Activated naive CD8-positive, alpha-beta T cell treated with anti-CD3 and anti-CD28 coated beads, Interleukin-2, amount 10 ng/mL, durations not matched to agents 7 days and 5 days (primary cell): ENCODE data around the gene ST6GALNAC1. TPM values are rescaled to one million over a fixed set of nuclear protein-coding genes. Genes with fewer than 3 reads are reported as not detected.

ENCODE experiments used
- ATAC-seq: fragments of 150-1000 bp; cut with Tn5 transposase; one replicate; pipeline ENCODE4 v1.10.0; 2021; ENCODE audit warnings: low read depth, moderate library complexity
- POLR2A ChIA-PET: fragments of 350-600 bp; sonication (Branson Sonifier 250); formaldehyde crosslinking; loops from one replicate; lab custom pipeline; 2021; ENCODE audit warnings: antibody characterized with exemption; lab: Charles Lee
- DNase-seq: peaks from one replicate; pipeline ENCODE4 v3.0.0; 2021
- H3K27ac Mint-ChIP-seq: one replicate; pipeline ENCODE4 v1.8.0; 2022; ENCODE audit warnings: mild to moderate bottlenecking, mixed read lengths
- H3K27me3 Mint-ChIP-seq: one replicate; pipeline ENCODE4 v1.8.0; 2022; ENCODE audit warnings: mild to moderate bottlenecking, moderate library complexity, mixed read lengths
- H3K36me3 Mint-ChIP-seq: one replicate; pipeline ENCODE4 v1.8.0; 2021; ENCODE audit warnings: mild to moderate bottlenecking, mixed read lengths
- H3K4me1 Mint-ChIP-seq: one replicate; pipeline ENCODE4 v1.8.0; 2021; ENCODE audit warnings: mixed read lengths
- H3K4me3 Mint-ChIP-seq: one replicate; pipeline ENCODE4 v1.8.0; 2022; ENCODE audit warnings: mild to moderate bottlenecking, moderate library complexity, mixed read lengths
- H3K9me3 Mint-ChIP-seq: one replicate; pipeline ENCODE4 v1.8.0; 2021; ENCODE audit warnings: mixed read lengths
- total RNA-seq, 2 experiments: library from RNA; stranded (reverse); gene quantifications; one replicate each; pipeline ENCODE4 v1.2.3, GENCODE V29; 2021

The ST6GALNAC1 gene
- total RNA-seq, 2 experiments from 2014 or later = not detected

- H3K4me1 Mint-ChIP-seq = peaks cover 4% of the 10 kb centered on the region
- peaks cover 3% of the 10 kb centered on the region for H3K36me3 Mint-ChIP-seq
- no peaks in the 10 kb centered on the region for H3K27me3 Mint-ChIP-seq
- ATAC-seq (no peak), DNase-seq (no peak)
- H3K4me3 Mint-ChIP-seq = no peak overlapping the region
- no peak overlapping the region for H3K27ac Mint-ChIP-seq
- no peaks in the 10 kb centered on the region for H3K9me3 Mint-ChIP-seq
- POLR2A ChIA-PET = interaction anchor here (0.6 kb wide), 1 partner anchor 182 kb away, joined by 3 read pairs; the partner anchor contains the start of gene RHBDF2
These were observed 39.6 kb upstream of the ST6GALNAC1 start for GRCh38 chr17:76683011-76683755.

GRCh38 chr17:76682296-76682695, 38.7 kb upstream of the ST6GALNAC1 start:
- POLR2A ChIA-PET = interaction anchor here (1.7 kb wide), 1 partner anchor 10 kb away, joined by 8 read pairs; no protein-coding TSS in a partner anchor
- ATAC-seq = no peak
- Mint-ChIP-seq H3K4me1 (peaks cover 4% of the 10 kb centered on the region), H3K36me3 (peaks cover 3% of the 10 kb centered on the region), H3K27ac (peak overlapping the region; percentile 17), H3K4me3 (no peak overlapping the region), H3K9me3 (no peaks in the 10 kb centered on the region), H3K27me3 (no peaks in the 10 kb centered on the region)
- DNase-seq = no peak

DNA sequence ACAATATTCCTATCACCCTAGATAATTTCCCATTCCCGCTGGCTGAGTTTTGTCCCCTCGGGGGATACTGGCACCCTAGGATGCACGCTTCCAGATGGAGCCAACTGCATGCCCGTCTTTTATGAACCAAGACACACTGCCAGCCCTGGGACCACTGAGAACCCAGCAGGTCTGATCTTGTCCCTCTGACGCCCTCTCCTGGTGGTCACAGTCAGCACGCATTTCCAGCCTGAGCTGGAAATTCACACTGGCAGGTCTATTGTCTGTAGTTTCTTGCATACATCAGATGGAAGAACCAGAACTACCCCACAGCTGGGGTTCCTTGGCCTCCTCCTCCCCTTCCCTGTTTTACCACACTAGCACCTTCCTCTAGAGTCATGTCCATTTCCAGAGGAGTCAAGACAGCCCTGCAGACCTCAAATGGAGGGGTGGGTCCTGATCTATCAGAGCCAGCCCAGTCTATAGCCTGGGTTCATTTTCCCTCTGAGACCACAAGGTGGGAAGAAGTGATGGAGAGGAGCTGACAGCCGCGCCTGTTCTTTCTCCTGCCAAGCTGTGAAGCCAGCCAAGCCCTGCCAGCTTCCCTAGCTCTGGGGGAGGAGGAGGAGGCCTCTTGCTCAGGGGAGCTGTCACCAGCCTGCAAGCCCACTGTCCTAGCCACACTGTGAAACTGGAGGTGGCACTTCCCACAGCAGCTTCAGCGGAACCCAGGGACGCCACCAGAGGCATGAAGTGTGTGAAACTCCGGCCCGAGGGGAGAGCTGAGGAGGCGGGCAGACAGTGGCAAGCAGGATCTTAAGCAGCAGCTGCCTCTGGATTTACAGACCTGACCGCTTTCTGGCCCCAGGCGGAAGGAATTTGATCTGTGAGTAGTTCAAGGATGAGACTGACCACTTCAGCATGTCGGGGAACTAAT, 37.9 kb upstream of the ST6GALNAC1 start:
- Mint-ChIP-seq H3K4me3 (no peak overlapping the region), H3K27me3 (no peaks in the 10 kb centered on the region), H3K4me1 (peaks cover 4% of the 10 kb centered on the region), H3K9me3 (no peaks in the 10 kb centered on the region), H3K36me3 (peaks cover 3% of the 10 kb centered on the region), H3K27ac (no peak overlapping the region)
- DNase-seq (peak; percentile 74), ATAC-seq (peak; percentile 62)
- POLR2A ChIA-PET = interaction anchor here (0.6 to 1.7 kb wide), 2 partner anchors 10 to 135 kb away, joined by 3 to 8 read pairs; no protein-coding TSS in a partner anchor

GRCh38 chr17:76679239-76679638, 35.7 kb upstream of the ST6GALNAC1 start:
- no peak for DNase-seq
- peaks cover 3% of the 10 kb centered on the region for H3K36me3 Mint-ChIP-seq
- H3K4me3 Mint-ChIP-seq = peak overlapping the region; percentile 7
- no peaks in the 10 kb centered on the region for H3K9me3 Mint-ChIP-seq
- no peak for ATAC-seq
- peak overlapping the region; percentile 18 for H3K27ac Mint-ChIP-seq
- POLR2A ChIA-PET = no interaction called here
- H3K4me1 Mint-ChIP-seq = peaks cover 4% of the 10 kb centered on the region
- no peaks in the 10 kb centered on the region for H3K27me3 Mint-ChIP-seq

DNA sequence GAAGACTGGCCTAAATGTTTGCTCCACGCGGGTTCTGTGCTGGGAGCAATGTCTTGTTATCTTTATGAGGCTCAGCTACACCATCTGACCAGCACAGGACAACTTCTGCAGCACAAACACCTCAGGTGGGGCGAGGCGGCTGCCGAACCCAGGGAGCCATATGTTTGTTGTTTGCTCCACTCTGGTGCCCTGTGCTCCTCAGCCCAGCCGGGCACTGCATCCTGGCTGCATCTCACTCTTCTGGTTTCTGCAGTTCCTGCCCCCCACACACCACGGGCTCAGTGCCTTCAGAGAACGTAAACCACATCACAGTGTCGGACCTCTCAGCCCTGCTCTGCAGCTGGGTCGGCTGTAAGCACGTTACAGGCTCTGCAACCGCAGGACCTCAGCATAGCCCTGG, 34.8 kb upstream of the ST6GALNAC1 start:
- POLR2A ChIA-PET = interaction anchor here (0.6 to 1.1 kb wide), 3 partner anchors 20 to 796 kb away, joined by 3 to 5 read pairs (median 3); no protein-coding TSS in a partner anchor
- Mint-ChIP-seq H3K9me3 (no peaks in the 10 kb centered on the region), H3K4me1 (peaks cover 9% of the 10 kb centered on the region), H3K36me3 (peaks cover 3% of the 10 kb centered on the region), H3K27me3 (no peaks in the 10 kb centered on the region), H3K4me3 (no peak overlapping the region), H3K27ac (no peak overlapping the region)
- ATAC-seq (peak; percentile 89), DNase-seq (peak; percentile 60)

DNA sequence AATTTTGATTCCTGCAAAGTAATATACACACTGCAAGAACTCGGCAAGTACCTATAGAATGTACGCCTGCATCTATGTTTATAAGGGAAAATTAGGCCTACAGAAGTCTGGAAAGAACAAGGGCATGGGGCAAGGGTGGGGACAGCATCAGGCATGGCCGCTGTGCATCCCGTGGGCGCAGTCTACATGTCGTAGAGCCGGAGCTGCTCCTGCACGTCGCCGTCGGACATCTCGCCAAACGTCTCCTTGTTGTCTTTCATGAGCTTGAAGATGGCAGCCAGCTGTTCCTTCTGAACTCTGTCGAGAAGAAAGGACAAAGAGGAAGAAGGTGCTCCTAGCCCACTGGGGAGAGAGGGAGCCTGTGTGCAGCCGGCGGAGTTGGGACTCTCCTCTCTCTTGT, 33.8 kb upstream of the ST6GALNAC1 start:
- Mint-ChIP-seq H3K9me3 (no peaks in the 10 kb centered on the region), H3K36me3 (peaks cover 3% of the 10 kb centered on the region), H3K27ac (no peak overlapping the region), H3K4me1 (peaks cover 15% of the 10 kb centered on the region), H3K4me3 (no peak overlapping the region), H3K27me3 (no peaks in the 10 kb centered on the region)
- ATAC-seq = no peak
- no peak for DNase-seq
- POLR2A ChIA-PET = interaction anchor here (0.6 to 1.1 kb wide), 3 partner anchors 20 to 795 kb away, joined by 3 to 5 read pairs (median 3); no protein-coding TSS in a partner anchor

DNA sequence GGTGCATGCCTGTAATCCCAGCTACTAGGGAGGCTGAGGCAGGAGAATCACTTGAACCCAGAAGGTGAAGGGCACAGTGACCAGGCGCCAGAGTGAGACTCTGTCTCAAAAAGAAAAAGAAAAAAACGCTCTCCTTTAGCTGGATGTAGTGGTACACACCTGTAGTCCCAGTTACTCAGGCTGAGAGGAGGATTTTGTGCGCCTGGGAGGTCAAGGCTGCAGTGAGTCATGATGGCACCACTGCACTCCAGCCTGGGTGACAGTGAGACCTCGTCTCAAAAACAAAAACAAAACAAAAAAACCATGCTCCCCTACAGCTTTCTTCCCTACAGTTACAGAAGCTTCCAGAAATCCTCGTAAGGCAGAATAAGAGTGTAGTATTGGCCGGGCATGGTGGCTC, 33.1 kb upstream of the ST6GALNAC1 start:
- Mint-ChIP-seq H3K36me3 (peaks cover 3% of the 10 kb centered on the region), H3K27me3 (no peaks in the 10 kb centered on the region), H3K27ac (no peak overlapping the region), H3K4me1 (peaks cover 18% of the 10 kb centered on the region), H3K4me3 (no peak overlapping the region), H3K9me3 (no peaks in the 10 kb centered on the region)
- DNase-seq (no peak), ATAC-seq (no peak)
- POLR2A ChIA-PET = interaction anchor here (0.6 kb wide), 1 partner anchor 9 kb away, joined by 4 read pairs; no protein-coding TSS in a partner anchor

- H3K27ac Mint-ChIP-seq = no peak overlapping the region
- no peak overlapping the region for H3K4me3 Mint-ChIP-seq
- no peaks in the 10 kb centered on the region for H3K27me3 Mint-ChIP-seq
- peaks cover 23% of the 10 kb centered on the region for H3K4me1 Mint-ChIP-seq
- peaks cover 3% of the 10 kb centered on the region for H3K36me3 Mint-ChIP-seq
- DNase-seq = no peak
- no peaks in the 10 kb centered on the region for H3K9me3 Mint-ChIP-seq
- no peak for ATAC-seq
- POLR2A ChIA-PET = interaction anchor here (0.7 kb wide), 1 partner anchor 17 kb away, joined by 13 read pairs; no protein-coding TSS in a partner anchor
These were observed 32.1 kb upstream of the ST6GALNAC1 start for GRCh38 chr17:76675648-76676047.

- Mint-ChIP-seq H3K4me1 (peaks cover 32% of the 10 kb centered on the region), H3K4me3 (no peak overlapping the region), H3K9me3 (no peaks in the 10 kb centered on the region), H3K36me3 (peaks cover 4% of the 10 kb centered on the region), H3K27me3 (no peaks in the 10 kb centered on the region), H3K27ac (no peak overlapping the region)
- ATAC-seq (no peak), DNase-seq (no peak)
- POLR2A ChIA-PET = no interaction called here
These were observed 31.0 kb upstream of the ST6GALNAC1 start for GRCh38 chr17:76674600-76674999.

- no peak overlapping the region for H3K4me3 Mint-ChIP-seq
- H3K4me1 Mint-ChIP-seq = peaks cover 32% of the 10 kb centered on the region
- DNase-seq (no peak), ATAC-seq (no peak)
- POLR2A ChIA-PET = interaction anchor here (1.5 kb wide), 1 partner anchor 181 kb away, joined by 3 read pairs; no protein-coding TSS in a partner anchor
- H3K27ac Mint-ChIP-seq = peak overlapping the region; percentile 50
- no peaks in the 10 kb centered on the region for H3K9me3 Mint-ChIP-seq
- no peaks in the 10 kb centered on the region for H3K27me3 Mint-ChIP-seq
- H3K36me3 Mint-ChIP-seq = peaks cover 2% of the 10 kb centered on the region
These were observed 30.2 kb upstream of the ST6GALNAC1 start for GRCh38 chr17:76673729-76674128.

DNA sequence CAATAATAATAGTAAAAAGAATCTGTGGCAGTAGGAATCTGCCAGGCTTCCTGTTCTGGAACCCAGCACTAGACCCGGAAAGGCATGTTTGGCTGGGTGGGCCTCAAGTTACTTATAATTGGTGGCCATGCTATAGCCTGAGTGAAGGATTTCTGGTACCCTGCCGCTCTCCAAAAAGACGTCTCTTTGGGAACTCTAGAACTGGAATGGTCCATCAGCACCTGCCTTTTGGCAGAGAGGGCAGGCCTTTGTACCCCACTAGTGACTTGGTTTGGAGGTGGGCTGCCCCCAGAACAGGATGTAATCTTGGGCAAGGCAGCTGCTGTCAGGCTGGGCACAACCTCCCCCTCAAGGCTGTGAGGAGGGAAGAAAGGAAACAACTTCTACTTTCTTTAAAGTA, 29.3 kb upstream of the ST6GALNAC1 start:
- POLR2A ChIA-PET = interaction anchor here (1.5 to 2.1 kb wide), 2 partner anchors 116 to 180 kb away, joined by 3 to 22 read pairs; no protein-coding TSS in a partner anchor
- Mint-ChIP-seq H3K9me3 (no peaks in the 10 kb centered on the region), H3K27ac (peak overlapping the region; percentile 96), H3K27me3 (no peaks in the 10 kb centered on the region), H3K4me3 (peak overlapping the region; percentile 89), H3K36me3 (peaks cover 2% of the 10 kb centered on the region), H3K4me1 (peaks cover 32% of the 10 kb centered on the region)
- ATAC-seq = no peak
- DNase-seq = no peak

- peaks cover 32% of the 10 kb centered on the region for H3K4me1 Mint-ChIP-seq
- H3K36me3 Mint-ChIP-seq = peaks cover 2% of the 10 kb centered on the region
- H3K27ac Mint-ChIP-seq = peak overlapping the region; percentile 96
- ATAC-seq (no peak), DNase-seq (no peak)
- no peaks in the 10 kb centered on the region for H3K9me3 Mint-ChIP-seq
- POLR2A ChIA-PET = interaction anchor here (1.0 to 2.1 kb wide), 12 partner anchors 9 to 179 kb away, joined by 3 to 22 read pairs (median 6); partner anchors contain the start of genes JMJD6, METTL23 and MFSD11
- H3K27me3 Mint-ChIP-seq = peaks cover 2% of the 10 kb centered on the region
- peak overlapping the region; percentile 89 for H3K4me3 Mint-ChIP-seq
These were observed 28.8 kb upstream of the ST6GALNAC1 start for GRCh38 chr17:76672270-76672851.
